Activated naive CD8-positive, alpha-beta T cell treated with anti-CD3 and anti-CD28 coated beads, Interleukin-2, amount 10 ng/mL, durations not matched to agents 7 days and 5 days (primary cell): Measurements from ENCODE around the gene GRAP. TPM values are rescaled to one million over a fixed set of nuclear protein-coding genes. Genes with fewer than 3 reads are reported as not detected.

Experiments used
- ATAC-seq: fragments of 150-1000 bp; cut with Tn5 transposase; one replicate; pipeline ENCODE4 v1.10.0; 2021; ENCODE audit warnings: low read depth, moderate library complexity
- POLR2A ChIA-PET: fragments of 350-600 bp; sonication (Branson Sonifier 250); formaldehyde crosslinking; loops from one replicate; lab custom pipeline; 2021; ENCODE audit warnings: antibody characterized with exemption; lab: Charles Lee
- DNase-seq: peaks from one replicate; pipeline ENCODE4 v3.0.0; 2021
- H3K27ac Mint-ChIP-seq: one replicate; pipeline ENCODE4 v1.8.0; 2022; ENCODE audit warnings: mild to moderate bottlenecking, mixed read lengths
- H3K27me3 Mint-ChIP-seq: one replicate; pipeline ENCODE4 v1.8.0; 2022; ENCODE audit warnings: mild to moderate bottlenecking, moderate library complexity, mixed read lengths
- H3K36me3 Mint-ChIP-seq: one replicate; pipeline ENCODE4 v1.8.0; 2021; ENCODE audit warnings: mild to moderate bottlenecking, mixed read lengths
- H3K4me1 Mint-ChIP-seq: one replicate; pipeline ENCODE4 v1.8.0; 2021; ENCODE audit warnings: mixed read lengths
- H3K4me3 Mint-ChIP-seq: one replicate; pipeline ENCODE4 v1.8.0; 2022; ENCODE audit warnings: mild to moderate bottlenecking, moderate library complexity, mixed read lengths
- H3K9me3 Mint-ChIP-seq: one replicate; pipeline ENCODE4 v1.8.0; 2021; ENCODE audit warnings: mixed read lengths
- total RNA-seq, 2 experiments: library from RNA; stranded (reverse); gene quantifications; one replicate each; pipeline ENCODE4 v1.2.3, GENCODE V29; 2021

GRAP gene
- total RNA-seq, 2 experiments from 2014 or later: 27.7 to 30.3 TPM

DNA sequence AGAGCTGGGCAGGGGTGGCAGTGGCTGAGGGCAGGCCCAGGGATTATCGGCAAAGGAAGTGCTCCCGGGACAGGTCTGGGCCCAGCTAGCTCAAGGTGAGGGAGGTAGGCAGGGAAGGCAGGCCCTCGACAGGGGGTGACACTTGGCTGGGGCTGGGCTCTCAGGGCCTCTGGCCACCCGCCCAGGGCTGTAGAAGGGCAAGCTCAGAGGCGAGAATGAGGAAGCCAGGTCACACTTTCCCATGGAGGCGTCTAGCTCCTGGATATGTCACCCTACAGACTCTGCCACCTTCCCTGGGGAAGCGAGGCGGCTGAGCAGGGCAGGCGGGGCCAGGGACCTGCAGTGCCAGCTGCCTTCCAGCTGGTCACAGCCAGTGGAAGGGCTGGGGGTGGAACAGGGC is 61.3 kb downstream of the GRAP start:
- ATAC-seq: no peak
- Mint-ChIP-seq H3K4me3 (no peak overlapping the region), H3K4me1 (peaks cover 6% of the 10 kb centered on the region), H3K27ac (no peak overlapping the region), H3K27me3 (no peaks in the 10 kb centered on the region), H3K36me3 (no peaks in the 10 kb centered on the region), H3K9me3 (no peaks in the 10 kb centered on the region)
- DNase-seq: no peak
- POLR2A ChIA-PET: interaction anchor here (1.3 kb wide), 1 partner anchor 17 kb away, joined by 3 read pairs; no protein-coding TSS in a partner anchor

DNA sequence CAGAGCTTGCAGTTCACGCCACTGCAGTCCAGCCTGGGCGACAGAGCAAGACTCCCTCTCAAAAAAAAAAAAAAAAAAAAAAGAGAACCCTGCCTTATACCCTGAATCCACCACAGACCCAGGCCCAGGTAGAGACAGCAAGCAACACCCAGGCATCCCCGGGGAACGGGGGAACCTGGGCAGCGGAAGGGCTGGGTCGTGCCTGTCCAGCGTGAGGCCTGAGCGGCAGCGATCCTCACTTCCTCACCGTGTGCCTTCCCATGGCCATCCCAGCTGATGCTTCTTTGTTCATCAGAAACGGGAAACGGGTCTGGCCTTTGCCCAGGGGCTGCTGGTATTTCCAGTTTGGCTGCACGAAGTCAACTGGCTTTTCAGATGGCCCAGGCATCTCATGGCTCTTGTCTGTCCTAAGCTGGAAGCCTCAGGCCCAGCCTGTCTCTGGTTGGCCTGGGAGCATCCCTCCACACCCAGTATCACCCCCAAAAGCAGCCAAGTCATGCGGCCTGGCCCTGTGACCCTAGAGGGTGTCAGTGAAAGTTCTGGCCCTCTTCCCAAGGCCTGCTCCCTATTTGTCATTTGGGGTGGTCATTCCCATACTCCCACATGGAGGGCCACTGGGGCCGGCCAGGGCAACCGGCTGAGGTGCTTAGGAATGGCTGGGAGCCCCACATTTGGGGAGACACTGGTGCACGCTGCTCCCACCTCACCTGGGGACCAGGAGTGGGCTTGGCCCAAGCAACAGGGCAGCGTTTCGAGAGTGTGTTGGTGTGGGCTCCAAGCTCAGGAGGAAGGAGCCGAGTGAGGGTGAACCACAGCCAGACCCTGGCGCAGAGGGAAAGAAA is 62.3 kb downstream of the GRAP start:
- Mint-ChIP-seq H3K27me3 (no peaks in the 10 kb centered on the region), H3K4me3 (no peak overlapping the region), H3K27ac (no peak overlapping the region), H3K4me1 (peaks cover 6% of the 10 kb centered on the region), H3K36me3 (no peaks in the 10 kb centered on the region), H3K9me3 (no peaks in the 10 kb centered on the region)
- ATAC-seq (no peak), DNase-seq (no peak)
- POLR2A ChIA-PET: no interaction called here

DNA sequence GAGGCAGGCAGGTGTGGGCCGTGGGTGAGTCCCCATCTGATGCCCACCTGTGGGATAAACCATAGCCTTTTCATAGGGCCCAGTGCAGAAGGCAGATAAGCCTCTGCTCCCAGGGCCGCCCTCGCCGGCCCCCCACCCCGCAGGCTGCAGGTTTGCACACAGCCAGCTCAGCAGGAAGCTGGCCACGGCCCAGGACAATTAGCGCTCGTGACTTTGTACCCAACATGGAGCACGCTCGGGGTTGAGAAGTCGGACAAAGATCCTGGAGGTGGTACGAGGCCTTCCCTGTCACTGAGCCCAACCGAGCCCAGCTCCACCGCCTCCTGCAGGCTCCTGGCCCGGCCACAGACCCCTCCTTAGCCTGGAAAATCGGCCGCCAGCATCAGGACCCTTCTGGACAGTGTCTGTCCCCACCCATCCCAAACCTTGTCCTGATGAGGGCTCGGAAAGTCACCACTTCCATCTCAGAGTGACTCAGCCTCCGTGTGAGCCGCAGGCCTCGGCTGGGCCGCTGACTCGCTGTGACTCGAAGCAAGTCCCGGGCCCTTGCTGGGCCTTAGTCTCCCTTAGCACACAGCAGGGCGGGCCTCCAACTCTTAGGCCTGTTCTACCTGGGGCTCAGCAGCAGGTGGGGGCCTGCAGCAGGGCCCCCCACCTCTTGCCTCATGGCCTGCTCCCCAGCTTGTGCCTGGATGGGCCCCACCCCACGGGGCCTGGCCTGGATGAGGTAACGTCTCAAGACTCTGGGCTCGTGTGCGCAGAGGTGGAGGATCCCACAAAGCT is 64.9 kb downstream of the GRAP start:
- peaks cover 2% of the 10 kb centered on the region for H3K4me1 Mint-ChIP-seq
- no peaks in the 10 kb centered on the region for H3K36me3 Mint-ChIP-seq
- no peaks in the 10 kb centered on the region for H3K27me3 Mint-ChIP-seq
- DNase-seq (no peak), ATAC-seq (no peak)
- H3K4me3 Mint-ChIP-seq: no peak overlapping the region
- H3K27ac Mint-ChIP-seq: no peak overlapping the region
- H3K9me3 Mint-ChIP-seq: no peaks in the 10 kb centered on the region
- POLR2A ChIA-PET: no interaction called here

DNA sequence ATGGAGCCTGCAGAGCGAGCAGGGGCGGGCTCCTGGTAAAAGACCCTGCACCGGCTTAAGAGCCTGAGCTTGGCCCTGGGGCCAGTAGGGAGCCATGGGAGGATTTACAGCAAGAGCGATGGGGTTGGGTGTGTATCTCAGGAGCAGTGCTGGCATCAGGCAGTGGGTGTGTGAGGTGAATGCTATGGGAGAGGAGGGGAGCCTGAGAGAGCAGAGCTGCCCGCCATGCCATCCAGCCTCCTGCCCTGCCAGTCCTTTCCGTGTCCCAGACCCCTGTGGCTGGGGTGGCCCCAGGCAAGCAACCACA is 65.5 kb downstream of the GRAP start:
- no peaks in the 10 kb centered on the region for H3K36me3 Mint-ChIP-seq
- no peak overlapping the region for H3K4me3 Mint-ChIP-seq
- ATAC-seq (no peak), DNase-seq (no peak)
- H3K27me3 Mint-ChIP-seq: no peaks in the 10 kb centered on the region
- H3K9me3 Mint-ChIP-seq: no peaks in the 10 kb centered on the region
- no peak overlapping the region for H3K27ac Mint-ChIP-seq
- POLR2A ChIA-PET: no interaction called here
- no peaks in the 10 kb centered on the region for H3K4me1 Mint-ChIP-seq

GRCh38 chr17:18980682-18981334 is 65.9 kb downstream of the GRAP start:
- H3K27me3 Mint-ChIP-seq: no peaks in the 10 kb centered on the region
- H3K36me3 Mint-ChIP-seq: no peaks in the 10 kb centered on the region
- no peaks in the 10 kb centered on the region for H3K9me3 Mint-ChIP-seq
- DNase-seq: no peak
- H3K4me3 Mint-ChIP-seq: no peak overlapping the region
- no peaks in the 10 kb centered on the region for H3K4me1 Mint-ChIP-seq
- POLR2A ChIA-PET: no interaction called here
- no peak overlapping the region for H3K27ac Mint-ChIP-seq
- ATAC-seq: no peak

GRCh38 chr17:18978655-18979054 is 68.1 kb downstream of the GRAP start:
- no peak overlapping the region for H3K4me3 Mint-ChIP-seq
- POLR2A ChIA-PET: no interaction called here
- H3K9me3 Mint-ChIP-seq: no peaks in the 10 kb centered on the region
- H3K4me1 Mint-ChIP-seq: no peaks in the 10 kb centered on the region
- H3K27ac Mint-ChIP-seq: no peak overlapping the region
- ATAC-seq (no peak), DNase-seq (no peak)
- H3K27me3 Mint-ChIP-seq: no peaks in the 10 kb centered on the region
- H3K36me3 Mint-ChIP-seq: no peaks in the 10 kb centered on the region

DNA sequence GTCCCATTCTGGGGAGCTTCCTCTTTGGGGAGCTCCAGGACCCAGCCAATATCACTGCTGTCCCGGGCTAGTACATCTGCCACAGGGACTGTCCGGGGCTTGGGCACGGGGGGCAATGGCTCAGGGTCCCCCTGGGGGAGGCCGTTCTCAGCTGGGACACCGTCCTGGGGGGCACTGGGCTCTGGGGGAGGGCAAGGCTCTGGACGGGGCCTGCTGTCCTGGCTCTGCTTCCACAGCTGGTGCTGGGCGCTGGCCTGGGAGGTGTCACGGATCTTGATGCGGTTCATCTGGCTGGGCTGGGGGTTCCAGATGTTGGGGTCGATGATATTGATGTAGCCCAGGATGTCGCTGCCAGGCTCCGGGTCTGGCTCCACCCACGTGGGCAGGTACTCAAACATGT is 68.7 kb downstream of the GRAP start:
- H3K9me3 Mint-ChIP-seq: no peaks in the 10 kb centered on the region
- DNase-seq (no peak), ATAC-seq (no peak)
- no peak overlapping the region for H3K27ac Mint-ChIP-seq
- no peaks in the 10 kb centered on the region for H3K27me3 Mint-ChIP-seq
- POLR2A ChIA-PET: no interaction called here
- no peaks in the 10 kb centered on the region for H3K4me1 Mint-ChIP-seq
- H3K36me3 Mint-ChIP-seq: no peaks in the 10 kb centered on the region
- H3K4me3 Mint-ChIP-seq: no peak overlapping the region

DNA sequence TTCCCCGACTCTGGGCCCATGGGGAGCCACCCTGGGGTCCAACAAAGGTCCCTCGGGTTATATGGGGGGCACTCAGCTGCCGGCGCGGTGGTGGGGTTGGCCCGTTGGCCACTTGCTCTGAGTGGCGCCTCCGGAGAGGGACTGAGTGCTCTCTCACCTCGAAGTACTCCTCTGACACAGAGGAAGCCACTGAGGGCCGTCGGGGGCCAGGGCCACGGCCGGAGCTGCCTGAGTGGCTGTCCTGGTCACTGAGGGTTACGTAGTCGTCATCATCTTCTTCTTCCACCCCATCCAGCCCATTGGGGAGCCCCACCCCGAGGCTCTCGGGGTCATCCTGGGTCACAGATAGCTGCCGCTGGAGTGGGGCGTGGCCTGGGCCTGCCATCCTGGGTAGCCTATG is 69.1 kb downstream of the GRAP start:
- POLR2A ChIA-PET: no interaction called here
- H3K36me3 Mint-ChIP-seq: no peaks in the 10 kb centered on the region

GRCh38 chr17:18977021-18977420 is 69.7 kb downstream of the GRAP start:
- no peak overlapping the region for H3K27ac Mint-ChIP-seq
- POLR2A ChIA-PET: no interaction called here
- DNase-seq (no peak), ATAC-seq (no peak)
- H3K4me3 Mint-ChIP-seq: no peak overlapping the region
- no peaks in the 10 kb centered on the region for H3K4me1 Mint-ChIP-seq
- H3K9me3 Mint-ChIP-seq: no peaks in the 10 kb centered on the region
- H3K27me3 Mint-ChIP-seq: no peaks in the 10 kb centered on the region
- H3K36me3 Mint-ChIP-seq: no peaks in the 10 kb centered on the region

More for the DNA sequence above, 69.1 kb downstream of the GRAP start:
- H3K4me3 Mint-ChIP-seq: no peak overlapping the region
- H3K9me3 Mint-ChIP-seq: no peaks in the 10 kb centered on the region
- ATAC-seq (no peak), DNase-seq (no peak)
- H3K27me3 Mint-ChIP-seq: no peaks in the 10 kb centered on the region
- no peaks in the 10 kb centered on the region for H3K4me1 Mint-ChIP-seq
- no peak overlapping the region for H3K27ac Mint-ChIP-seq

GRCh38 chr17:18976201-18976600 is 70.6 kb downstream of the GRAP start:
- no peaks in the 10 kb centered on the region for H3K36me3 Mint-ChIP-seq

GRCh38 chr17:18975597-18975996 is 71.2 kb downstream of the GRAP start:
- POLR2A ChIA-PET: no interaction called here

More at GRCh38 chr17:18976201-18976600, 70.6 kb downstream of the GRAP start:
- Mint-ChIP-seq H3K27ac (no peak overlapping the region), H3K9me3 (no peaks in the 10 kb centered on the region), H3K27me3 (no peaks in the 10 kb centered on the region), H3K4me1 (no peaks in the 10 kb centered on the region), H3K4me3 (no peak overlapping the region)
- POLR2A ChIA-PET: no interaction called here
- DNase-seq: no peak
- ATAC-seq: no peak

DNA sequence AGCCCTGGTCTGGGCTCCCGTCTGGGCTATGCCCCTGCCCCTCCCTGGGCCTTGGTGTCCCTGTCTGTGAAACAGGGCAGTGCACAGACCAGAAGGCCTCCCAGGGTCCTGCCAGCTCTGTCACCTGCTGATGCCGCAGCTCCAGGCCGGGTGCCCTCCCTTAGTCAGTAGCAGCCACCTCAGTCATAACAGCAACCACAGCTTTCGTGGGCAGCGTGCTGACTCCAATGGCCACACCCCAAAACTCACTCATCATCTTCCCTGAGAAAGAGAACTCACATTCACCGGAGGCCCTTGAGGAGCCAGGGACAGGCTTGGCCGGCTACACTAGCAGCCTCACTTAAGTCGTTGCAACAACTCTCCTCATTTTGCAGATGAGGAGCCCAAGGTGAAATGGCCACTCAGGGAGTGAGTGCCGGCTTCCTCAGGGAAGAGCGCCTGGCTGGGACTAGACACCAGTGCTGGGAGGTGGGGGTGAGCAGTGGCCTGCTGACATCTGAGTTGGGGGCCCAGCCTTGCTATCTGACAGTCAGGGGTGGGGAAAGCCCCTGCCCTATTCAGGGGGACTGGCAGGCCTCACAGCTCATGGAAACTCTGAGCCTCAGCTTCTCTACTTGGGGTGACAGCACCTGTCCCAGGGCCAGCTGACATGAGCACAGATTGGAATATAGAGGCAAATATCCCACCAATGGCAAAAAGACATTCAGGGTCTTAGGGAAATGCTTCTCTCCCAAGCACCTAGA is 72.2 kb downstream of the GRAP start:
- no peak overlapping the region for H3K4me3 Mint-ChIP-seq
- H3K27ac Mint-ChIP-seq: no peak overlapping the region
- POLR2A ChIA-PET: no interaction called here
- H3K36me3 Mint-ChIP-seq: no peaks in the 10 kb centered on the region
- H3K27me3 Mint-ChIP-seq: no peaks in the 10 kb centered on the region
- no peak for ATAC-seq
- DNase-seq: no peak
- no peaks in the 10 kb centered on the region for H3K9me3 Mint-ChIP-seq
- no peaks in the 10 kb centered on the region for H3K4me1 Mint-ChIP-seq

More at GRCh38 chr17:18975597-18975996, 71.2 kb downstream of the GRAP start:
- DNase-seq (no peak), ATAC-seq (no peak)
- no peak overlapping the region for H3K27ac Mint-ChIP-seq
- no peaks in the 10 kb centered on the region for H3K27me3 Mint-ChIP-seq
- H3K36me3 Mint-ChIP-seq: no peaks in the 10 kb centered on the region
- H3K9me3 Mint-ChIP-seq: no peaks in the 10 kb centered on the region
- no peak overlapping the region for H3K4me3 Mint-ChIP-seq
- H3K4me1 Mint-ChIP-seq: no peaks in the 10 kb centered on the region

DNA sequence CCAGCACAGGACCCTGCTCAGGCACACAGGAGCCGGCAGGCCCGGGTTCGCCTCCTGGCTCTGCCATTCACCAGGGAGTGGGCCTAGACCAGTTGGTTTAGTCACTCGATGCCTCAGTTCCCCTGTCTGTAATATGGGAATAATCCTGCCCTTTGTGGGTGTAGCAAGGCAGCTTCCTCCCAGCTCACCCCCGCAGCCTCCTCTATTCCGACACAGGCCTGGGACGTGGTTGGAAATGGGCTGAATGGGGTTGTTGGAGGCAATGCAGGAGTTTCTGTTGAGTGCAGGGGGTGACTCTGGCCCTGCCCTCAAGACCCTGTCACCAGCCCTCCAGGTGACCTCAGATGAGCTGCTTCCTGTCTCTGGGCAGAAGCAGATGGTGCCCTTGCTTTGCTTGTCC is 75.0 kb downstream of the GRAP start:
- Mint-ChIP-seq H3K4me3 (no peak overlapping the region), H3K27me3 (no peaks in the 10 kb centered on the region), H3K9me3 (no peaks in the 10 kb centered on the region), H3K36me3 (no peaks in the 10 kb centered on the region), H3K4me1 (no peaks in the 10 kb centered on the region), H3K27ac (no peak overlapping the region)
- ATAC-seq (no peak), DNase-seq (no peak)
- POLR2A ChIA-PET: no interaction called here
